Natural killer cell treated with Interleukin-12 subunit alpha and Interleukin-12 subunit beta and Interleukin-15 and Interleukin-18, amount 100 ng/mL, for 72 hours (primary cell): Measurements from ENCODE around the gene MAP1A. TPM values are rescaled to one million over a fixed set of nuclear protein-coding genes. Genes with fewer than 3 reads are reported as not detected.
A peak's percentile ranks its signal among the peaks of the same experiment; 100 is the strongest.

ENCODE experiments used
- ATAC-seq, 2 donors: fragments of 150-1000 bp; cut with Tn5 transposase in 1 of 2; sonication (Bioruptor Pico), chemical (Tn5 transposase) in 1 of 2; 2 replicates each; pipeline ENCODE4 v1.10.0; 2021
- DNase-seq: peaks from one replicate; pipeline ENCODE4 v3.0.0; 2022; ENCODE audit warnings: low spot score
- H3K27ac Mint-ChIP-seq, 2 donors: 1 replicate in 1 of 2; 2 replicates in 1 of 2; pipeline ENCODE4 v1.8.0; 2022; ENCODE audit warnings: mixed read lengths in 2 of 2, mild to moderate bottlenecking in 1 of 2, moderate library complexity in 1 of 2
- H3K27me3 Mint-ChIP-seq, 2 donors: 1 replicate in 1 of 2; 2 replicates in 1 of 2; pipeline ENCODE4 v1.8.0; 2022; ENCODE audit warnings: mixed read lengths in 2 of 2
- H3K36me3 Mint-ChIP-seq: one replicate; pipeline ENCODE4 v1.8.0; 2022; ENCODE audit warnings: mixed read lengths
- H3K4me1 Mint-ChIP-seq, 2 donors: 1 replicate in 1 of 2; 2 replicates in 1 of 2; pipeline ENCODE4 v1.8.0; 2022; ENCODE audit warnings: low read depth in 2 of 2, mixed read lengths in 2 of 2, mild to moderate bottlenecking in 1 of 2
- H3K4me3 Mint-ChIP-seq: one replicate; pipeline ENCODE4 v1.8.0; 2022; ENCODE audit warnings: mixed read lengths
- H3K9me3 Mint-ChIP-seq: 2 replicates; pipeline ENCODE4 v1.8.0; 2022; ENCODE audit warnings: mixed read lengths
- total RNA-seq, 2 donors: library from RNA; stranded (reverse); gene quantifications; one replicate each; pipeline ENCODE4 v1.2.3, GENCODE V29; 2022

MAP1A gene
- total RNA-seq, 2 donors from 2014 or later = 0.24 to 1.2 TPM

DNA sequence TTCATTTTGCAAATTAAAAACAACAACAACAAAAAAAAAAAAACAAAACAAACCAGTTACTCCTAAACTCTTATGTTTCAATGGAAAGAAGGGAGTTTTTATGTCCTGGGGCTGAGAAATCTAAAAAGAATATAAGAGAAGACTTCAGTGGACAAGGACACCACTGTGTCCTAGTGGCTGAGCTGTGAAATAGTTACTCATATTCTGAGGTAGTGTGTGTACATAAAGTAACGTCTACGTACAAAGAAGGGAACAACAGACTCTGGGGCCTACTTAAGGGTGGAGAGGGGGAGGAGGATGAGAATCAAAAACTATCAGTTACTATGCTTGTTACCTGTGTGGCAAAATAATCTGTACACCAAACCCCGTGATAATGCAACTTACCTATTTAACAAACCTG, 18.4 kb upstream of the MAP1A start:
- no peak overlapping the region for H3K4me3 Mint-ChIP-seq
- ATAC-seq = no peak
- H3K4me1 Mint-ChIP-seq = no peaks in the 10 kb centered on the region
- H3K27me3 Mint-ChIP-seq = no peaks in the 10 kb centered on the region
- H3K27ac Mint-ChIP-seq = no peak overlapping the region
- H3K36me3 Mint-ChIP-seq = no peaks in the 10 kb centered on the region
- H3K9me3 Mint-ChIP-seq = no peaks in the 10 kb centered on the region
- no peak for DNase-seq

DNA sequence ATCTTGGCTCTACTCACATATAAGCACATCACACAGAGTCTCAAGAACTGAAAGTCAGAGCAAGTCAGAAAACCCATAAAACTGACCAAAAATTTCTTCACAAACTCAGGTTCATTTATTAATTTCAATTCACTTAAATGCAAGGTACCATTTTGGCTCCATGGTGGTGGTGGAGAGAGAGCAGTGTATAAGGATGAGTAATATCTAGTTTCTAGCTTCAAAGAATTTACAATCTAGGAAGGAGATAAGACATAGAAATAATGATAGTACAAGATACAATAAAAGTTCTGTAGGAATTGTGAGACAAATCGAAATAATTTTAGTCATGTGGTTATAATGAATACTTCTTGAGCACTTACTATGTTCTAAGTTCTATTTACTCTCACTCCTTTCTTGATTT, 17.8 kb upstream of the MAP1A start:
- H3K4me1 Mint-ChIP-seq = no peaks in the 10 kb centered on the region
- no peaks in the 10 kb centered on the region for H3K9me3 Mint-ChIP-seq
- ATAC-seq (no peak), DNase-seq (no peak)
- H3K27ac Mint-ChIP-seq = no peak overlapping the region
- peaks cover 0 to 2% of the 10 kb centered on the region in 2 donors for H3K27me3 Mint-ChIP-seq
- H3K36me3 Mint-ChIP-seq = no peaks in the 10 kb centered on the region
- no peak overlapping the region for H3K4me3 Mint-ChIP-seq

DNA sequence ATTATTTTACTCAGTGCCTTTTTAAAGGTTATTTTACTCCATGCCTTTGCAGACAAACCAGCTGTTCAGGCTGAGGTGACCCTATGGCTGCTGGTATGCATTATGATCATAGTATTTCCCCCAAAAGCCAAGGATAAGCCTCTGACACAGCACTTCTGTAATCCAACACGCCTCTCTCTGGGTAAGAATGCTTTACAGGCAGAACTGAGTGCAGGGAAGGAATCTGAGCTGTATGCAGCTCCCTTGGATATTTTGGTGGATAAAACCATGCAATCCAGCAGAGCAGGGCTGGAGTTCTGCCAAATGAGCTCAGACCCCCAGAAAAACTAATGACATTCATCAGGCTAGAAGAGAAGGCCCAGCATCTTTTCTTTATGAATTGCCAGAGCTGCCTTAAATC, 11.7 kb upstream of the MAP1A start:
- H3K27ac Mint-ChIP-seq = no peak overlapping the region
- H3K4me3 Mint-ChIP-seq = no peak overlapping the region
- H3K9me3 Mint-ChIP-seq = no peaks in the 10 kb centered on the region
- ATAC-seq (no peak), DNase-seq (no peak)
- no peaks in the 10 kb centered on the region for H3K36me3 Mint-ChIP-seq
- peaks cover 6% of the 10 kb centered on the region in 2 donors for H3K4me1 Mint-ChIP-seq
- H3K27me3 Mint-ChIP-seq = peaks cover 0 to 2% of the 10 kb centered on the region in 2 donors

DNA sequence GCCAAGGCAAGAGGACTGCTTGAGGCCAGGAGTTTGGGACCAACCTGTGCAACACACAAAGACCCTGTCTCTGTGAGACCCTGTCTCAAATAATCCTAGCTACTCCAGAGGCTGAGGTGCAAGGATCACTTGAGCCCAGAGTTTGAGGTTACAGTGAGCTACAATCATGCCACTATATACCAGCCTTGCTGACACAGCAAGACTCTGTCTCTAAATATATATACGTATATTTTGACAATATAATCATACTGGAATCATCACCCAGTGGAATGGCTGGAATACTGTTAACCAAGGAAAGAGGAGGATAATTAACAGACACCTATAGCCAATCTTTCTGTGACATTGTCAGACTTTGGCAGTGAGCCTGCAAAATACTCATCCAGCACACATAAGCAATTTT, 9.0 kb upstream of the MAP1A start:
- ATAC-seq (no peak), DNase-seq (no peak)
- Mint-ChIP-seq H3K4me3 (no peak overlapping the region), H3K36me3 (no peaks in the 10 kb centered on the region), H3K27ac (no peak overlapping the region), H3K9me3 (no peaks in the 10 kb centered on the region), H3K27me3 (peaks cover 0 to 8% of the 10 kb centered on the region in 2 donors), H3K4me1 (peaks cover 12 to 21% of the 10 kb centered on the region in 2 donors)

DNA sequence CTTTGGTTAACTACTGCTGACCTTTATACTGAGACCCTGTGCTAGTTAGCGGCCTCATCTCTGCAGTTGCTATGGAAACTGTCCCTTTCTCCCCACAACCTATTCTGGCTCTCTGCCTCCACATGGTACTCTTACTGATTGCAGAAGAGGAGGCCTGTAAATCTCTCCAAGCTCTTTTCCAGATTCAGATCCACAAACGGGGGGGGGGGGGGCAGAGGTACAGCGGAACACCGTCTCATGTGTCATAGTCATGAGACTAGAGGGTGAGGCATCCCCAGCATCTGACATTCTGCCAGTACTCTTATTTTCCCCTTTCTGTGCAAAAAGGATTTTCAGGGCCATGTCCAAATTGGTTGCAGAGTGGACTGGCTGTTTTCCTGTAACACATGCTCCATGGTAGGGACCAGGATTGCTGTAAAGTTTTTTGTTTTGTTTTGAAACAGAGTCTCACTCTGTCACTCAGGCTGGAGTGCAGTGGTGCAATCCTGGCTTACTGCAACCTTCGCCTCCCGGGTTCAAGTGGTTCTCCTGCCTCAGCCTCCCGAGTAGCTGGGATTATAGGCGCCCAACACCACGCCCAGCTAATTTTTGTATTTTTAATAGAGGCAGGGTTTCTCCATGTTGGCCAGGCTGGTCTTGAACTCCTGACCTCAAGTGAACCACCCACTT, 8.3 kb upstream of the MAP1A start:
- Mint-ChIP-seq H3K27ac (peak overlapping the region in 1 of 2 donors; percentile 81), H3K4me1 (peaks cover 15 to 28% of the 10 kb centered on the region in 2 donors), H3K36me3 (no peaks in the 10 kb centered on the region), H3K27me3 (peaks cover 0 to 8% of the 10 kb centered on the region in 2 donors), H3K9me3 (no peaks in the 10 kb centered on the region), H3K4me3 (no peak overlapping the region)
- no peak for ATAC-seq
- DNase-seq = no peak

DNA sequence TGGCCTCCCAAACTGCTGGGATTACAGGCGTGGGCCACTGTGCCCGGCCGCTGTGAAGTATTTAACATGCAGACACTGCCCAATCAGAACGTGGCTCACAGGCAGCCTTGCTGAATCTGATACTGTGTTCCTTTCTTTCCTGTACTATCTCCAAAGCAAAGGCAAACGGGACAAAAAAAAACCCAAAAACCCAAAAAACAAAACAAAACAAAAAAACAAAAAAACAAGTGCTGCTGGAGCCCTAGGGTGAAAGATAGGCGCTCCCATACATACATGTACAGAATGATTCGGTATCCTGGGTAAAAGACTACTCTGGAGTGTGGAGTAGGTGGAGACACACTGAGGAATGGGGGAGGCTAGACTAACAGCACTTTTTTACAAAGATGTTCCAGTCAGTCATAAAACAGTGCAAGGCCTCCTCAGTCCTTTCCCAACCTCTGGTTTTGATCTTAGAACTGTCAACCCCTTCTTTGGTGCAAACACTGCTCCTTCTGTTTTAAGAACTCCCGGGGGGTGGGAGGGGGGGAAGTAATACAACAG, 7.7 kb upstream of the MAP1A start:
- Mint-ChIP-seq H3K27me3 (peaks cover 0 to 6% of the 10 kb centered on the region in 2 donors), H3K9me3 (no peaks in the 10 kb centered on the region), H3K27ac (peak overlapping the region; percentile 81 to 93), H3K36me3 (no peaks in the 10 kb centered on the region), H3K4me3 (peak overlapping the region; percentile 95), H3K4me1 (peaks cover 15 to 28% of the 10 kb centered on the region in 2 donors)
- ATAC-seq (no peak), DNase-seq (no peak)

DNA sequence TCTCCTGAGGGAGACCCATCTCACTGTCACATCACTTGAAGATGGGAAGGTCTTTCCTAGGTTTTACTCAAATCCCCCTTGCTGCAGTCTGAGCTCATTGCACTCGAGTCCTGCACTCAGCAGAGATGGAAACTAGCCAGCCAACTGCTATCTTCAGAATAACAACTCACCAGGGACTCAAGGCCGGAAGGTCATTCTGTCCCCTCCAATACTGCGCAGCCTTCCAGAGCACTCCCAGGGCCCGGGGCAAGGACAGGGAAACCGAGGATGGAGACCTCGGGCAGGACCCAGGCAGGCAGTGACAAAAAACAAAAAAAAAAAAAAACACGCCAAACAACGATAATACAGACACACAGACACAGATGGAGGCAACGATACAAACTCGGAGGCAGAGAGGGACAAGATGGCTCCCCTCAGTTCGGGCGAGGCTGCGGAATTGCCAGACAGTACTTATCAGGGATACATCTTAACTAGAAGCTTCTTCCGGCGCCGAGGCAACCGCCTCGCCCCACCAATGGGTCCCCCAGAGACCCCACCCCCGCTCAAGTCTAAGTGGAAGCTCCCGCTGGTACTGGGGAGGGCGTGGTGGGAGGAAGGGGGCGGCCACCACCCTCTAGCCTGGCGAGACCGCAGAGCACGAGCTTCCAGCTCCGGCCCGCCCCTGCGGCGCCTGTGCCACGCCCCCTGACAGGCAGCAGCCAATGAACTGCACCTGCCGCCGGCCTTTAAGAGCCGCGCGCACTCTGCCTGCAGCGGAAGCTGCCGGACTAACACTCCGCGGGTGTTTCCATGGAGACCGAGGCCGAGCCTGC, 7.0 kb upstream of the MAP1A start:
- Mint-ChIP-seq H3K27ac (peak overlapping the region; percentile 81 to 93), H3K36me3 (no peaks in the 10 kb centered on the region), H3K4me1 (peaks cover 15 to 28% of the 10 kb centered on the region in 2 donors), H3K27me3 (peaks cover 0 to 6% of the 10 kb centered on the region in 2 donors), H3K4me3 (peak overlapping the region; percentile 95), H3K9me3 (no peaks in the 10 kb centered on the region)
- DNase-seq = peak; percentile 99
- ATAC-seq = peak; percentile 99

- no peaks in the 10 kb centered on the region for H3K36me3 Mint-ChIP-seq
- H3K27me3 Mint-ChIP-seq = peaks cover 4 to 12% of the 10 kb centered on the region in 2 donors
- DNase-seq (no peak), ATAC-seq (no peak)
- no peaks in the 10 kb centered on the region for H3K9me3 Mint-ChIP-seq
- H3K4me1 Mint-ChIP-seq = peaks cover 15 to 28% of the 10 kb centered on the region in 2 donors
- peak overlapping the region; percentile 81 to 93 for H3K27ac Mint-ChIP-seq
- H3K4me3 Mint-ChIP-seq = peak overlapping the region; percentile 95
These were observed 6.2 kb upstream of the MAP1A start for GRCh38 chr15:43511012-43511885.

DNA sequence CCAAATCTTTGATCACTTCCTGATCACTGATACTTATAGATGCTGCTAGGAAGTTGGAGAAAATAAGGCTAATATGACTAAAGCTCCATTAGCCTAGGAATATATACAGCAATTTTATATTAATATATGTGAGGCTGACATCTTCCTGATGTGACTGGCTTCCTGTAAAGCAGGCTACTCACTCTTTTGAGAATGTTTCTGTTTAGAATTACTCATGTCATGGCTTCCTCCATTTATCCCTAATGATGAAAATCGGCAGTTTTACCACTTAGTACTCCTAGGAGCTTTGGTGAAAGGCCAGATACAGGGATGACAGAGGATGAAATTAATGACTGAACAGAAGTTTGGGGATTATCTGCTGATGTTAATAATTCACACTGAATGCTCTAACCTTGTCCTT, 3.9 kb upstream of the MAP1A start:
- Mint-ChIP-seq H3K9me3 (no peaks in the 10 kb centered on the region), H3K4me3 (peak overlapping the region; percentile 28), H3K27ac (peak overlapping the region; percentile 25 to 64), H3K36me3 (no peaks in the 10 kb centered on the region), H3K4me1 (peaks cover 29 to 32% of the 10 kb centered on the region in 2 donors), H3K27me3 (peaks cover 22 to 27% of the 10 kb centered on the region in 2 donors)
- ATAC-seq (no peak), DNase-seq (no peak)

DNA sequence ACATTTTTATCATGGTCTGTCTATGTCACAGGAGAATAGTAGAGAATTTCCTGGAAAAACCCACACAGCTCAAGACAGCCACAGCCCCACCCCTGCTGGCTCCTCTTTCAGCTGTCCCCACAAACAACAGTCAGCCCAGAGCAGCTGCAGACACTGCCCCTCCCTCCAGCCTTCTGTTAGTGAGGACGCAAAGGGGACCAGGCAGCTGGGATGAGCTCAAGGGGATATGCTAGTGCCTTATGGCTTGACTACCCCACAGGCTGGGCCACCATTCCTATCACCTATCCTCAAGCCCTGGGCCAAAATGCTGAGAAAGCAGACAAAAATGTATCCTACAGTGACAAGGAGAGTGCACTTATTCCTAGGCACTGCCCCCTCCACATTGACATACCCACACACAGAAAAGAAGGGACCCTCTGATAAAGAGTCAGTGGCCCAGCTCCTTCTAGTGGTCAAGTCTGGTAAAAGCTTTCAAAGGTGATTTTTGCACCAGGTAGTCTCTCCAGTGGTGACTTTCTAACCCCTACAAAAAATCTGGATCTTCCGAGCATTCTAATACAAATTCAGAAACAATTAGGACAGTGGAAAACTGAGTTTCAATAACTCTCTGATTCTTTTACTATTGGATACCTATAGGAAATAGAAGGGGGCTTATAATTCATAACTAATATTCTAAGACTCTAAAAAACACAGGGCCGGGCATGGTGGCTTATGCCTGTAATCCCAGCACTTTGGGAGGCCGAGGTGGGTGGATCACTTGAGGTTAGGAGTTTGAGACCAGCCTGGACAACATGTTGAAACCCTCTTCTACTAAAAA, 3.0 kb upstream of the MAP1A start:
- DNase-seq (no peak), ATAC-seq (no peak)
- no peaks in the 10 kb centered on the region for H3K36me3 Mint-ChIP-seq
- peaks cover 32 to 33% of the 10 kb centered on the region in 2 donors for H3K4me1 Mint-ChIP-seq
- H3K4me3 Mint-ChIP-seq = peak overlapping the region; percentile 28
- H3K27ac Mint-ChIP-seq = peak overlapping the region; percentile 25 to 64
- no peaks in the 10 kb centered on the region for H3K9me3 Mint-ChIP-seq
- H3K27me3 Mint-ChIP-seq = peaks cover 29 to 32% of the 10 kb centered on the region in 2 donors

DNA sequence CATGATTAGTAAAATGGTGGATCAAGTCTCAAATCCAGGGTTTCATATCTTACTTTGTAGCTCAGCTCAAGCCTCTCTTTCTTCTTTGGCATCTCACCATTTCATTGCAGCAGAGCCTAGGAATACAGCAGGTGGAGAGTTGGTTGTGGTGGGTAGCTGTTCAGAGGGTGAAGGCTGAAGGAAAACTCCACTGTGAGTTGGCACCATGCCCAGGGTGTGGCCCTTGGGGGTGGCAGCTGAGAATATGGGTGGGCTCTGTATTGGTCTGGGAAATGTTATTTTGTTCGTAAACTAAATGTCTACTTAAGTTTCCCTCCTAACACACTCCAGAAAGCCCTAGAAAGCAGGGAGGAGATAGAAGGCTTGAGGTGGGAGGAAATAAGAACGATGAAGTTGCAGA, 1.7 kb upstream of the MAP1A start:
- Mint-ChIP-seq H3K4me1 (peaks cover 25 to 28% of the 10 kb centered on the region in 2 donors), H3K36me3 (no peaks in the 10 kb centered on the region), H3K27me3 (peaks cover 33 to 35% of the 10 kb centered on the region in 2 donors), H3K9me3 (no peaks in the 10 kb centered on the region), H3K4me3 (no peak overlapping the region), H3K27ac (no peak overlapping the region)
- DNase-seq (no peak), ATAC-seq (no peak)

GRCh38 chr15:43516185-43516584, 1.2 kb upstream of the MAP1A start:
- Mint-ChIP-seq H3K36me3 (no peaks in the 10 kb centered on the region), H3K4me3 (no peak overlapping the region), H3K4me1 (peaks cover 22 to 25% of the 10 kb centered on the region in 2 donors), H3K27ac (no peak overlapping the region), H3K27me3 (peaks cover 33 to 35% of the 10 kb centered on the region in 2 donors), H3K9me3 (no peaks in the 10 kb centered on the region)
- DNase-seq (no peak), ATAC-seq (no peak)
